Uterus (tissue), 4 donors: ENCODE results near the gene KRT84. TPM values are rescaled to one million over a fixed set of nuclear protein-coding genes. Genes with fewer than 3 reads are reported as not detected.

Source experiments
- DNase-seq, 2 donors: peaks; one replicate each; pipeline ENCODE4 v3.0.0-alpha.2; 2019 to 2020
- H3K27ac ChIP-seq, 2 donors: fragments of 200-600 bp; sonication (generic); 1 replicate in 1 of 2; 2 replicates in 1 of 2; pipeline ENCODE4 v1.5.1; 2016 to 2018
- H3K27me3 ChIP-seq, 2 donors: fragments of 200-600 bp; sonication (generic); one replicate each; pipeline ENCODE4 v1.5.1; 2018 to 2019; ENCODE audit warnings: control low read depth in 1 of 2
- H3K36me3 ChIP-seq, 2 donors: fragments of 200-600 bp; sonication (generic); one replicate each; pipeline ENCODE4 v1.5.1; 2019; ENCODE audit warnings: control low read depth in 1 of 2
- H3K4me1 ChIP-seq, 2 donors: fragments of 200-600 bp; sonication (generic); one replicate each; pipeline ENCODE4 v1.5.1; 2018 to 2019; ENCODE audit warnings: control low read depth in 1 of 2
- H3K4me3 ChIP-seq, 2 donors: fragments of 200-600 bp; sonication (generic); 1 replicate in 1 of 2; 2 replicates in 1 of 2; pipeline ENCODE4 v1.5.1; 2018 to 2019; ENCODE audit warnings: mild to moderate bottlenecking in 1 of 2
- H3K9me3 ChIP-seq, 2 donors: fragments of 200-600 bp; sonication (generic); one replicate each; pipeline ENCODE4 v1.5.1; 2019; ENCODE audit warnings: control low read depth in 1 of 2
- CTCF ChIP-seq, 4 experiments: fragments of 200-600 bp in 2 of 4; fragments of 450-650 bp in 2 of 4; sonication (generic) in 2 of 4; IDR thresholded peaks; one replicate each; pipeline ENCODE4 v1.5.1; 2016 to 2019; ENCODE audit warnings: antibody characterized with exemption in 4 of 4, mild to moderate bottlenecking in 2 of 4, moderate library complexity in 1 of 4
- POLR2A ChIP-seq, 2 donors: fragments of 450-650 bp; IDR thresholded peaks; one replicate each; pipeline ENCODE4 v1.6.1; 2016; ENCODE audit warnings: antibody characterized with exemption in 2 of 2, mild to moderate bottlenecking in 1 of 2, moderate library complexity in 1 of 2
- intact Hi-C: fragments of 100-400 bp; cut with DNase I; formaldehyde crosslinking; loops from one replicate; pipeline ENCODE4 v1.15.1; 2023; ENCODE audit warnings: low total_unique reads
- total RNA-seq, 4 donors: library from RNA; depleted of rRNA in 3 of 4; stranded (reverse); fragments of >200 nt in 3 of 4; gene quantifications; one replicate each; pipeline versions ENCODE4 v1.1.0 to v1.2.4, GENCODE V29; 2014 to 2023
- donor health status: DM: yes; HTN: yes; CAD: no.

KRT84 gene
- total RNA-seq, 4 donors from 2014 or later = 0.14 TPM; not detected in 3

DNA sequence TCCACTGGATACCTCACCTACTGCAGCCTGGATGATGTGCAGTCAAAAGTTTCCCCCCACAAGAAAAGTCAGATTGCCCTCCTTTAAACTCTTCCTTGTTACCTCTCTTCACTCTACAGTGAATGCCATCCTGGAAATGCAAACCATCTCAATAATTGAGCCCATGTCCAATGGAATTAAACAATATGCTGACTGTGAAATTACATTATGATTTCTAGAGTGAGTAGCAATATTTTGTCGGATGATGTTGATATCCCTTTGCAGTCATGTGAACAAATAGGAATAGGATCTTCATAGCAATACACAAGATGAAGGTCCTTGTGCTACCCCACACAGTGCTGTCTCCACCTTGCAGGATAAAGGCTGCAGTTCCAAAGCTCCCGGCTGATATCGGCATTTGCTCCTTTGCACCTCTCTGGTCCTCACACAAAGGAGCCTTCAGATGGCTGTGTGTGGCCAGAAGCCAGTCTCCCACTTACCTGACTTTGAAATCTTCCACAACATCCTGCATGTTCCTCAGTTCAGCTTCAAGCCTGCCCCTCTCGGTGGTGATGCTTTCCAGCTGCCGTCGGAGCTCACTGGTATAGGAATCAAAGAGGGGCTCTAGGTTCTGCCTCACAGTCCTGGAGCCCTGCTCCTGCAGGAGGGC, 47.2 kb upstream of the KRT84 start:
- H3K27me3 ChIP-seq = no peaks in the 10 kb centered on the region
- TF ChIP-seq POLR2A (IDR thresholded peaks at IDR 0.05) = no peak
- no peak for TF ChIP-seq CTCF (IDR thresholded peaks at IDR 0.05)
- H3K9me3 ChIP-seq = no peaks in the 10 kb centered on the region
- no peak overlapping the region for H3K4me3 ChIP-seq
- intact Hi-C loops = no loop called here
- no peak for DNase-seq
- H3K27ac ChIP-seq = no peak overlapping the region
- no peaks in the 10 kb centered on the region for H3K36me3 ChIP-seq
- no peaks in the 10 kb centered on the region for H3K4me1 ChIP-seq

DNA sequence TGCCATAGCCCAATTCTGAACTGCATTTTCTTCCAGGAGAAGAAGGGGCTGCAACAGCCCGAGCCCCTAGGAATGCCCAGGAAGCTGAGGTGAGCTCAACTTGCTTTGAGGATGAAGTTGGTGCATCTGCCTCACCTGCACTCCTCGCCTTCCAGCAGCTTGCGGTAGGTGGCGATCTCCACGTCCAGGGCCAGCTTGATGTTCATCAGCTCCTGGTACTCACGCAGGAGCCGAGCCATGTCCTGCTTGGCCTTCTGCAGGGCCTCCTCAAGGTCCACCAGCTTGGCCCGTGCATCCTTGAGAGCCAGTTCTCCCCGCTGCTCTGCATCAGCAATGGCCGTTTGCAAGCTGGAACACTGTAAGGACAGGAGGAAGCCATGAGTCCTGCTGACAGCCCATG, 42.7 kb upstream of the KRT84 start:
- peaks cover 0 to 4% of the 10 kb centered on the region in 2 donors for H3K4me1 ChIP-seq
- H3K9me3 ChIP-seq = no peaks in the 10 kb centered on the region
- TF ChIP-seq POLR2A (IDR thresholded peaks at IDR 0.05) (no peak), CTCF (IDR thresholded peaks at IDR 0.05) (no peak)
- DNase-seq = no peak
- H3K4me3 ChIP-seq = no peak overlapping the region
- no peak overlapping the region for H3K27ac ChIP-seq
- H3K27me3 ChIP-seq = no peaks in the 10 kb centered on the region
- intact Hi-C loops = no loop called here
- no peaks in the 10 kb centered on the region for H3K36me3 ChIP-seq

DNA sequence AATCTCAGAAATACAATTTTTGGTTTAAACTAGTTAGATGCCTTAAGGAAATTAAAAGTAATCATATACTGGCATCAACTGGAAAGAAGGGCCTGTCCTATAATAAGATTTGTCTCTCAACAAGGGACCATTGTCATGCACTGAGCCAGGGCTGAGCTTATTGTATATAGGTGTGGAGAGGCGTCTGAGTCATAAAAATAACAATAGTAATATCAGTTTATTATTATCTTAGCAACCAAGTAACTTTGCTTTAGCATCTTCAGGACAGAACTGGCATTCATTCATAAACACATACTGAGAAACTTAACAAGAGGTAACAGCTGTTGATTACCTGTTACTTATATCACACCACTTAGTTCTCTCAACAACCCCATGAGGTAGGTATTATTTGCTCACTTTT, 41.6 kb upstream of the KRT84 start:
- TF ChIP-seq POLR2A (IDR thresholded peaks at IDR 0.05) (no peak), CTCF (IDR thresholded peaks at IDR 0.05) (no peak)
- no peaks in the 10 kb centered on the region for H3K36me3 ChIP-seq
- no peak overlapping the region for H3K27ac ChIP-seq
- no peak overlapping the region for H3K4me3 ChIP-seq
- intact Hi-C loops = no loop called here
- peaks cover 0 to 4% of the 10 kb centered on the region in 2 donors for H3K4me1 ChIP-seq
- no peak for DNase-seq
- H3K27me3 ChIP-seq = no peaks in the 10 kb centered on the region
- H3K9me3 ChIP-seq = no peaks in the 10 kb centered on the region

DNA sequence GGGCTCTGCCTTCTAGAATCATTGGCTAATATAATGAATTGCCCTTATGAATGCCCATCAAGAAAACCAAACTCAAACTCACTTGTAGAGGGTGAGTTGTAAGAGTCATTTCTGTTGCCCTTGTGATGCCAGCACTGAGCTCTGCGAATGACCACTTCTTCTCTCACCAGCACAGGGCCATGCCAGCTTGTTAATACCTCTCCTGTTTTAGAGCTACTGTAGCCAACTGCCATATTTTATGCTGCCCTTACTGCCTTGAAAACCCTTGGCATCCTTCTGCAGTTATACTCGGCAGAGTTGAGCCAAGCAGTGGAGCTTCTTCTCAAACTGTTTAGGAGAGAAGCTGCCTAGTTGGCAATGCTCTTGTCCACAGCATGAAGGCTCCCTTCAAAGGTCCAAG, 40.6 kb upstream of the KRT84 start:
- peaks cover 0 to 4% of the 10 kb centered on the region in 2 donors for H3K4me1 ChIP-seq
- H3K36me3 ChIP-seq = no peaks in the 10 kb centered on the region
- H3K9me3 ChIP-seq = no peaks in the 10 kb centered on the region
- no peaks in the 10 kb centered on the region for H3K27me3 ChIP-seq
- no peak for TF ChIP-seq CTCF (IDR thresholded peaks at IDR 0.05)
- TF ChIP-seq POLR2A (IDR thresholded peaks at IDR 0.05) = no peak
- no peak overlapping the region for H3K27ac ChIP-seq
- no peak overlapping the region for H3K4me3 ChIP-seq
- DNase-seq = no peak
- intact Hi-C loops = no loop called here

GRCh38 chr12:52425466-52425865, 40.0 kb upstream of the KRT84 start:
- H3K27me3 ChIP-seq = no peaks in the 10 kb centered on the region
- H3K27ac ChIP-seq = no peak overlapping the region
- DNase-seq = no peak
- no peaks in the 10 kb centered on the region for H3K36me3 ChIP-seq
- no peak for TF ChIP-seq POLR2A (IDR thresholded peaks at IDR 0.05)
- no peak for TF ChIP-seq CTCF (IDR thresholded peaks at IDR 0.05)
- H3K4me3 ChIP-seq = no peak overlapping the region
- H3K9me3 ChIP-seq = no peaks in the 10 kb centered on the region
- intact Hi-C loops = no loop called here
- peaks cover 0 to 4% of the 10 kb centered on the region in 2 donors for H3K4me1 ChIP-seq
